H9 (cell line): ENCODE results near the gene PI16. TPM values are rescaled to one million over a fixed set of nuclear protein-coding genes. Genes with fewer than 3 reads are reported as not detected.

ENCODE experiments used
- DNase-seq: peaks from one replicate; pipeline ENCODE4 v3.0.0-alpha.2; 2017
- H2AFZ ChIP-seq: one replicate; pipeline ENCODE4 v1.6.1; 2013; ENCODE audit warnings: mild to moderate bottlenecking, low read length, control low read depth, moderate library complexity
- H2AK5ac ChIP-seq: 2 replicates; pipeline ENCODE4 v1.6.1; 2013; ENCODE audit warnings: low read length, control low read depth, mixed read lengths; ENCODE audit not compliant: insufficient read length
- H2BK120ac ChIP-seq: one replicate; pipeline ENCODE4 v1.6.1; 2013; ENCODE audit warnings: low read depth, mild to moderate bottlenecking, low read length, control low read depth, inconsistent platforms; ENCODE audit not compliant: poor library complexity, severe bottlenecking
- H2BK12ac ChIP-seq: 2 replicates; pipeline ENCODE4 v1.6.1; 2013; ENCODE audit warnings: low read length, control low read depth, mixed read lengths, low read depth; ENCODE audit not compliant: insufficient read length
- H2BK15ac ChIP-seq: 2 replicates; pipeline ENCODE4 v1.6.1; 2013; ENCODE audit warnings: low read depth, low read length, control low read depth
- H2BK20ac ChIP-seq: one replicate; pipeline ENCODE4 v1.6.1; 2013; ENCODE audit warnings: low read depth, mild to moderate bottlenecking, low read length, control low read depth, inconsistent platforms; ENCODE audit not compliant: poor library complexity, severe bottlenecking
- H2BK5ac ChIP-seq: 2 replicates; pipeline ENCODE4 v1.6.1; 2013; ENCODE audit warnings: low read length, control low read depth, mixed read lengths; ENCODE audit not compliant: insufficient read length
- H3K14ac ChIP-seq: 2 replicates; pipeline ENCODE4 v1.6.1; 2013; ENCODE audit warnings: low read length, control low read depth; ENCODE audit not compliant: insufficient read depth
- H3K18ac ChIP-seq: 2 replicates; pipeline ENCODE4 v1.6.1; 2013; ENCODE audit warnings: low read depth, mild to moderate bottlenecking, mixed read lengths, low read length, control low read depth; ENCODE audit not compliant: insufficient read length
- H3K23ac ChIP-seq: 2 replicates; pipeline ENCODE4 v1.6.1; 2013; ENCODE audit warnings: low read length, control low read depth, mixed read lengths, low read depth; ENCODE audit not compliant: insufficient read length
- H3K23me2 ChIP-seq: 2 replicates; pipeline ENCODE4 v1.6.1; 2013; ENCODE audit warnings: low read depth, mild to moderate bottlenecking, mixed read lengths, low read length, control low read depth; ENCODE audit not compliant: insufficient read length, poor library complexity, severe bottlenecking
- H3K27ac ChIP-seq: 2 replicates; pipeline ENCODE4 v1.5.1; 2013; ENCODE audit warnings: low read length, control low read depth, mixed read lengths, low read depth; ENCODE audit not compliant: insufficient read length
- H3K27me3 ChIP-seq: 2 replicates; pipeline ENCODE4 v1.6.1; 2013; ENCODE audit warnings: low read length, control low read depth, inconsistent platforms; ENCODE audit not compliant: insufficient read depth
- H3K4ac ChIP-seq: 2 replicates; pipeline ENCODE4 v1.6.1; 2013; ENCODE audit warnings: low read depth, mild to moderate bottlenecking, control low read depth, inconsistent platforms, low read length, moderate library complexity
- H3K4me1 ChIP-seq: 2 replicates; pipeline ENCODE4 v1.6.1; 2013; ENCODE audit warnings: low read length, control low read depth, inconsistent platforms; ENCODE audit not compliant: insufficient read depth
- H3K4me2 ChIP-seq: 2 replicates; pipeline ENCODE4 v1.6.1; 2013; ENCODE audit warnings: low read length, control low read depth, mixed read lengths; ENCODE audit not compliant: insufficient read length, insufficient read depth
- H3K56ac ChIP-seq: 2 replicates; pipeline ENCODE4 v1.6.1; 2013; ENCODE audit warnings: low read depth, mild to moderate bottlenecking, mixed read lengths, low read length, control low read depth; ENCODE audit not compliant: insufficient read length
- H3K79me1 ChIP-seq: 2 replicates; pipeline ENCODE4 v1.6.1; 2013; ENCODE audit warnings: low read depth, mild to moderate bottlenecking, moderate library complexity, low read length, control low read depth, inconsistent platforms; ENCODE audit not compliant: insufficient read depth, poor library complexity, severe bottlenecking
- H3K79me2 ChIP-seq: 2 replicates; pipeline ENCODE4 v1.6.1; 2013; ENCODE audit warnings: low read length, control low read depth, inconsistent platforms; ENCODE audit not compliant: insufficient read depth
- H3K9ac ChIP-seq: 2 replicates; pipeline ENCODE4 v1.6.1; 2013; ENCODE audit warnings: low read length, control low read depth, mixed read lengths; ENCODE audit not compliant: insufficient read length; ENCODE audit errors: extremely low read depth
- H3K9me3 ChIP-seq: one replicate; pipeline ENCODE4 v1.6.1; 2013; ENCODE audit warnings: low read depth, low read length, inconsistent platforms; ENCODE audit not compliant: control insufficient read depth
- H3T11ph ChIP-seq: one replicate; pipeline ENCODE4 v1.6.1; 2013; ENCODE audit warnings: mild to moderate bottlenecking, low read length, control low read depth, inconsistent platforms
- H4K20me1 ChIP-seq: one replicate; pipeline ENCODE4 v1.6.1; 2013; ENCODE audit not compliant: control insufficient read depth, insufficient read length, insufficient read depth
- H4K5ac ChIP-seq: 2 replicates; pipeline ENCODE4 v1.6.1; 2013; ENCODE audit warnings: low read depth, mild to moderate bottlenecking, mixed read lengths, low read length, control low read depth; ENCODE audit not compliant: insufficient read length
- H4K8ac ChIP-seq: replicated peaks from 2 replicates; pipeline ENCODE4 v1.6.1; 2013; ENCODE audit warnings: low read length, control low read depth, mixed read lengths, low read depth; ENCODE audit not compliant: insufficient read length
- H4K91ac ChIP-seq: 2 replicates; pipeline ENCODE4 v1.6.1; 2013; ENCODE audit warnings: low read depth, mild to moderate bottlenecking, moderate library complexity, mixed read lengths, low read length, control low read depth; ENCODE audit not compliant: insufficient read length
- H3K27ac Mint-ChIP-seq, 3 experiments: 2 replicates in 2 of 3; 3 replicates in 1 of 3; pipeline ENCODE4 v1.8.0; 2020 to 2021; ENCODE audit warnings: mixed read lengths in 3 of 3, mild to moderate bottlenecking in 1 of 3, moderate library complexity in 1 of 3
- H3K27me3 Mint-ChIP-seq: 2 replicates; pipeline ENCODE4 v1.8.0; 2021; ENCODE audit warnings: low read depth, mild to moderate bottlenecking, moderate library complexity, mixed read lengths
- H3K36me3 Mint-ChIP-seq, 3 experiments: 2 replicates in 2 of 3; 3 replicates in 1 of 3; pipeline ENCODE4 v1.8.0; 2020 to 2021; ENCODE audit warnings: low read depth in 3 of 3, mixed read lengths in 3 of 3; ENCODE audit not compliant: insufficient read depth in 1 of 3
- H3K4me1 Mint-ChIP-seq, 2 experiments: 2 replicates each; pipeline ENCODE4 v1.8.0; 2020; ENCODE audit warnings: mixed read lengths in 2 of 2
- H3K4me3 Mint-ChIP-seq, 2 experiments: 2 replicates in 1 of 2; 3 replicates in 1 of 2; pipeline ENCODE4 v1.8.0; 2020 to 2021; ENCODE audit warnings: mild to moderate bottlenecking in 2 of 2, mixed read lengths in 2 of 2, moderate library complexity in 1 of 2
- H3K9me3 Mint-ChIP-seq, 2 experiments: 2 replicates in 1 of 2; 3 replicates in 1 of 2; pipeline ENCODE4 v1.8.0; 2020; ENCODE audit warnings: mild to moderate bottlenecking in 2 of 2, mixed read lengths in 2 of 2, moderate library complexity in 1 of 2
- CTCF ChIP-seq: fragments of 200-600 bp; sonication (generic); conservative IDR thresholded peaks from 3 replicates; pipeline ENCODE4 v1.8.0; 2021; ENCODE audit warnings: antibody characterized with exemption, mild to moderate bottlenecking
- WGBS: extraction: QIAGEN DNeasy Blood & Tissue Kit; methylation state at CpG from one replicate; pipeline ENCODE4 v1.1.7; 2013; ENCODE audit warnings: missing lambda C conversion rate, low lambda C conversion rate, mixed read lengths; ENCODE audit not compliant: insufficient read length; ENCODE audit errors: extremely low coverage; 5-methylcytosine and 5-hydroxymethylcytosine counted together
- total RNA-seq: library from RNA; stranded (reverse); gene quantifications from 2 replicates; pipeline ENCODE4 v1.2.1, GENCODE V29; 2021

PI16 gene
- total RNA-seq, 1 experiment from 2014 or later, result not detected

GRCh38 chr6:36964349-36964748, 9.8 kb downstream of the PI16 start:
- Histone ChIP-seq H2BK15ac (no peak overlapping the region), H3K23ac (no peak overlapping the region), H3K56ac (no peak overlapping the region), H3K23me2 (no peaks in the 10 kb centered on the region), H4K5ac (no peak overlapping the region), H4K20me1 (no peaks in the 10 kb centered on the region), H3K79me1 (no peaks in the 10 kb centered on the region), H2BK5ac (no peak overlapping the region), H3K79me2 (no peaks in the 10 kb centered on the region), H2BK120ac (no peak overlapping the region), H2AK5ac (no peak overlapping the region), H3K18ac (no peak overlapping the region), H2AFZ (no peak overlapping the region), H3K4me2 (no peak overlapping the region), H3K9ac (no peak overlapping the region), H3T11ph (no peak overlapping the region), H4K8ac (no peak overlapping the region), H3K4me1 (no peaks in the 10 kb centered on the region), H3K9me3 (no peaks in the 10 kb centered on the region), H2BK20ac (no peak overlapping the region), H3K14ac (no peak overlapping the region), H3K27me3 (no peaks in the 10 kb centered on the region), H3K4ac (no peak overlapping the region), H4K91ac (no peak overlapping the region), H2BK12ac (no peak overlapping the region), H3K27ac (no peak overlapping the region)
- no peaks in the 10 kb centered on the region for H3K9me3 Mint-ChIP-seq
- H3K4me1 Mint-ChIP-seq, result peaks cover 17% of the 10 kb centered on the region in 2 experiments
- H3K36me3 Mint-ChIP-seq, result peaks cover 12 to 29% (median 16%) of the 10 kb centered on the region in 3 experiments; a peak in 6 of 7 replicates
- no peak for TF ChIP-seq CTCF
- no peak overlapping the region for H3K4me3 Mint-ChIP-seq
- no peak for DNase-seq
- H3K27ac Mint-ChIP-seq, result peak overlapping the region in 1 of 3 experiments; percentile 75; a peak in 2 of 7 replicates
- WGBS, result no CpG with 5 or more reads among the region's 6 CpGs
- H3K27me3 Mint-ChIP-seq, result no peaks in the 10 kb centered on the region
